Measurements from ENCODE around the gene TSSK2. TPM values are rescaled to one million over a fixed set of nuclear protein-coding genes. Genes with fewer than 3 reads are reported as not detected.
A peak's percentile ranks its signal among the peaks of the same experiment; 100 is the strongest.

Gene TSSK2
- polyA plus RNA-seq, 1 donor (not counting 4 experiments of a cell fraction or from before 2014, with no cell fraction given): not detected

- Histone ChIP-seq H3K79me2 (ENCODE audit: control insufficient read depth, insufficient read depth, low read length) (no peaks in the 10 kb centered on the region), H4K20me1 (ENCODE audit: control insufficient read depth, extremely low read depth, insufficient read depth, low read length) (no peaks in the 10 kb centered on the region), H3K9me1 (ENCODE audit: control insufficient read depth, extremely low read depth, insufficient read depth, low read length) (peaks cover 3% of the 10 kb centered on the region), H3K4me2 (ENCODE audit: control insufficient read depth, extremely low read depth, insufficient read depth, low read depth, low read length) (peak overlapping the region; percentile 41), H3K4me3 (ENCODE audit: control insufficient read depth in 2 of 3, extremely low read depth in 1 of 3, insufficient read depth in 2 of 3, low read depth in 1 of 3, low read length in 3 of 3) (no peak overlapping the region), H3K27me3 (ENCODE audit: control insufficient read depth, extremely low read depth, insufficient read depth, low read length) (no peaks in the 10 kb centered on the region), H3K9me3 (ENCODE audit: control insufficient read depth, low read depth, low read length) (no peaks in the 10 kb centered on the region), H3K36me3 (ENCODE audit: control insufficient read depth in 2 of 2, extremely low read depth in 1 of 2, insufficient read depth in 2 of 2, low read length in 2 of 2) (peaks cover 17% of the 10 kb centered on the region in 2 experiments), H3K4me1 (ENCODE audit: control insufficient read depth, extremely low read depth, insufficient read depth, low read length) (peaks cover 19% of the 10 kb centered on the region), H3K27ac (ENCODE audit: control insufficient read depth, insufficient read depth, low read length) (peak overlapping the region; percentile 45), H2AFZ (ENCODE audit: control insufficient read depth, low read length) (no peak overlapping the region), H3K9ac (ENCODE audit: control insufficient read depth, extremely low read depth, insufficient read depth, low read length) (peak overlapping the region; percentile 22)
- dilution Hi-C loops (cut with MboI; ENCODE audit: extremely low pct_ligation_motif_present, low sequenced_read_pairs): no loop called here
- peak; percentile 74 for FAIRE-seq
- TF ChIP-seq EZH2 (IDR thresholded peaks at IDR 0.05; ENCODE audit: low read length) (no peak), CTCF (optimal IDR thresholded peaks at IDR 0.05 in 1 of 3, IDR thresholded peaks at IDR 0.05 in 1 of 3, conservative IDR thresholded peaks at IDR 0.05 in 1 of 3; ENCODE audit: extremely low read depth in 1 of 3, insufficient read depth in 2 of 3, low read length in 3 of 3) (no peak)
- no peak for DNase-seq (ENCODE audit: low read depth, low spot score)
These were observed 1.2 kb upstream of the TSSK2 start for GRCh38 chr22:19129871-19130270.

- Histone ChIP-seq H3K27me3 (ENCODE audit: control insufficient read depth, extremely low read depth, insufficient read depth, low read length) (no peaks in the 10 kb centered on the region), H3K27ac (ENCODE audit: control insufficient read depth, insufficient read depth, low read length) (no peak overlapping the region), H4K20me1 (ENCODE audit: control insufficient read depth, extremely low read depth, insufficient read depth, low read length) (no peaks in the 10 kb centered on the region), H3K9ac (ENCODE audit: control insufficient read depth, extremely low read depth, insufficient read depth, low read length) (no peak overlapping the region), H3K4me1 (ENCODE audit: control insufficient read depth, extremely low read depth, insufficient read depth, low read length) (peaks cover 19% of the 10 kb centered on the region), H3K79me2 (ENCODE audit: control insufficient read depth, insufficient read depth, low read length) (no peaks in the 10 kb centered on the region), H3K9me3 (ENCODE audit: control insufficient read depth, low read depth, low read length) (no peaks in the 10 kb centered on the region), H2AFZ (ENCODE audit: control insufficient read depth, low read length) (no peak overlapping the region), H3K4me3 (ENCODE audit: control insufficient read depth in 2 of 3, extremely low read depth in 1 of 3, insufficient read depth in 2 of 3, low read depth in 1 of 3, low read length in 3 of 3) (no peak overlapping the region), H3K36me3 (ENCODE audit: control insufficient read depth in 2 of 2, extremely low read depth in 1 of 2, insufficient read depth in 2 of 2, low read length in 2 of 2) (peaks cover 17% of the 10 kb centered on the region in 2 experiments), H3K4me2 (ENCODE audit: control insufficient read depth, extremely low read depth, insufficient read depth, low read depth, low read length) (no peak overlapping the region), H3K9me1 (ENCODE audit: control insufficient read depth, extremely low read depth, insufficient read depth, low read length) (peaks cover 3% of the 10 kb centered on the region)
- TF ChIP-seq EZH2 (IDR thresholded peaks at IDR 0.05; ENCODE audit: low read length): no peak
- no peak for TF ChIP-seq CTCF (optimal IDR thresholded peaks at IDR 0.05 in 1 of 3, IDR thresholded peaks at IDR 0.05 in 1 of 3, conservative IDR thresholded peaks at IDR 0.05 in 1 of 3; ENCODE audit: extremely low read depth in 1 of 3, insufficient read depth in 2 of 3, low read length in 3 of 3)
- FAIRE-seq: no peak
- no peak for DNase-seq (ENCODE audit: low read depth, low spot score)
- dilution Hi-C loops (cut with MboI; ENCODE audit: extremely low pct_ligation_motif_present, low sequenced_read_pairs): no loop called here
These were observed 542 bp downstream of the TSSK2 start for GRCh38 chr22:19131685-19132015.

Measured in keratinocyte (primary cell).